Astrocyte (in vitro differentiated cells and primary cell): ENCODE results near the gene CLEC16A.

Experiments used
- EZH2 ChIP-seq: IDR thresholded peaks from 2 replicates; pipeline ENCODE4 v1.6.1; 2012; ENCODE audit warnings: mild to moderate bottlenecking, low read length, inconsistent platforms; ENCODE audit not compliant: insufficient read depth
- TF ChIP-seq, protein P1 (sequence below): IDR thresholded peaks from 2 replicates; pipeline ENCODE4 v1.5.1; 2011; ENCODE audit warnings: low read depth, mild to moderate bottlenecking, inconsistent platforms, low read length, moderate library complexity; ENCODE audit not compliant: insufficient read depth

DNA sequence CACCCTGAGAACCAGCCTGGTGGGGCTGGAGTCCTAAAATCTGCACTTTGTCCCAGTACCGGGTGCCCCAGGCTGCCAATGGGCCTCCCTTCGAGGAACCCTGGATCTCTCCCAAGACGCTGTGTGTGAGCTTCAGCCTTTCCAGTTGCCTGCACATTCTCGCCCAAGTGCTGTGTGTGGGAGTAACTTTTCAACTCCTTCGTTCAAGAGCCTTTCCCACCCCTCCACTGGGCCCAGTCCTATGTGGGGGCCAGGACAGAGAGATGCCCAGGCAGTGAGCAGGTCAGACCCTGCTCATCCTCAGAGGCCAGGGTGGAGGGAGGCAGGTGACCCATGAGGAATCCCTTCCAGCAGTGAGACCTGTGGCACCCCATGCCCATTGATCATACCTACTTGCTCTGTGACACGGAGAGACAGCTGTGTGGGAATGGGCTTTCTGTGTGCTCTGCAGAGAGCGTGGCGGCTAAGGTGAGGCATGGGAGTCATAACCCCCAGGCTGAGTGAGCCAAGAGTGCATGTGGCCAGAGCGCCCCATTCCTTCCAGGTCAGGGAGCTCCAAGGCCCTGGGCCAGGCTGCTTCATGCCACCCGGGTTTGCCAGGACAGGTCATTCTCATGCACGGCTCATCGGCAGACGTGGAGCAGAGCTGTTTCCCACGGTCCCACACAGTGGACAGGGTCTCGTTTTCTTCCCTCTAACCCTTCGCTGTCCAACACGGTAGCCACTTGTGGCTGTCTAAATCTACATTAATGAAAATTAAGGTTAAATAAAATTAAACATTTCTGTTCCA lies 154.4 kb downstream of the CLEC16A start:
- TF ChIP-seq, protein P1, sequence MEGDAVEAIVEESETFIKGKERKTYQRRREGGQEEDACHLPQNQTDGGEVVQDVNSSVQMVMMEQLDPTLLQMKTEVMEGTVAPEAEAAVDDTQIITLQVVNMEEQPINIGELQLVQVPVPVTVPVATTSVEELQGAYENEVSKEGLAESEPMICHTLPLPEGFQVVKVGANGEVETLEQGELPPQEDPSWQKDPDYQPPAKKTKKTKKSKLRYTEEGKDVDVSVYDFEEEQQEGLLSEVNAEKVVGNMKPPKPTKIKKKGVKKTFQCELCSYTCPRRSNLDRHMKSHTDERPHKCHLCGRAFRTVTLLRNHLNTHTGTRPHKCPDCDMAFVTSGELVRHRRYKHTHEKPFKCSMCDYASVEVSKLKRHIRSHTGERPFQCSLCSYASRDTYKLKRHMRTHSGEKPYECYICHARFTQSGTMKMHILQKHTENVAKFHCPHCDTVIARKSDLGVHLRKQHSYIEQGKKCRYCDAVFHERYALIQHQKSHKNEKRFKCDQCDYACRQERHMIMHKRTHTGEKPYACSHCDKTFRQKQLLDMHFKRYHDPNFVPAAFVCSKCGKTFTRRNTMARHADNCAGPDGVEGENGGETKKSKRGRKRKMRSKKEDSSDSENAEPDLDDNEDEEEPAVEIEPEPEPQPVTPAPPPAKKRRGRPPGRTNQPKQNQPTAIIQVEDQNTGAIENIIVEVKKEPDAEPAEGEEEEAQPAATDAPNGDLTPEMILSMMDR, result no peak
- no peak for TF ChIP-seq EZH2
